Choroid plexus epithelial cell (primary cell): ENCODE results near the gene SCN2B.
"Not testable (repeated sequence)": the region's sequence is repeated elsewhere in the genome, so short reads cannot be mapped to it uniquely, and the experiment has no call there.

Experiments
- DNase-seq: peaks from one replicate; pipeline ENCODE4 v3.0.0-alpha.2; 2010; ENCODE audit warnings: low read depth
- H3K4me3 ChIP-seq: 2 replicates; pipeline ENCODE4 v1.5.1; 2011; ENCODE audit warnings: low read depth, mild to moderate bottlenecking, control low read depth, low read length, moderate library complexity
- CTCF ChIP-seq: conservative IDR thresholded peaks from 2 replicates; pipeline ENCODE4 v1.5.1; 2011; ENCODE audit warnings: low read depth, mild to moderate bottlenecking, control low read depth, inconsistent platforms, low read length, moderate library complexity

Gene SCN2B

GRCh38 chr11:118186346-118187107 is 10.1 kb upstream of the SCN2B start:
- TF ChIP-seq CTCF: no peak
- no peak overlapping the region for H3K4me3 ChIP-seq
- DNase-seq: no peak

- no peak for DNase-seq
- no peak for TF ChIP-seq CTCF
- H3K4me3 ChIP-seq: no peak overlapping the region
Measured at GRCh38 chr11:118184784-118185579, 8.5 kb upstream of the SCN2B start.

- not testable (repeated sequence) for H3K4me3 ChIP-seq, DNase-seq
Measured at GRCh38 chr11:118183691-118184090, 7.3 kb upstream of the SCN2B start.

- TF ChIP-seq CTCF: peak; percentile 9
- peak; percentile 15 for DNase-seq
- H3K4me3 ChIP-seq: no peak overlapping the region
Measured at GRCh38 chr11:118180300-118180703, 3.9 kb upstream of the SCN2B start.

GRCh38 chr11:118176778-118177134 is 317 bp upstream of the SCN2B start:
- no peak for DNase-seq
- no peak for TF ChIP-seq CTCF
- no peak overlapping the region for H3K4me3 ChIP-seq

GRCh38 chr11:118175031-118175992 is 1.1 kb downstream of the SCN2B start:
- no peak overlapping the region for H3K4me3 ChIP-seq
- TF ChIP-seq CTCF: no peak
- DNase-seq: peak; percentile 15
